Stimulated activated naive CD4-positive, alpha-beta T cell (primary cell): ENCODE measurements around the gene MN1.

ENCODE experiments used
- DNase-seq, 6 experiments: peaks; one replicate each; lab custom pipeline; 2025; lab: John Stamatoyannopoulos, UW

Gene MN1

GRCh38 chr22:27799015-27799826 lies 2.3 kb downstream of the MN1 start:
- no peak for DNase-seq

- no peak for DNase-seq
These were observed 3.0 kb downstream of the MN1 start for GRCh38 chr22:27798511-27799014.

- no peak for DNase-seq
These were observed 3.8 kb downstream of the MN1 start for GRCh38 chr22:27797520-27798391.

- DNase-seq = no peak
These were observed 4.6 kb downstream of the MN1 start for GRCh38 chr22:27796829-27797519.

GRCh38 chr22:27795696-27796517 lies 5.6 kb downstream of the MN1 start:
- no peak for DNase-seq

GRCh38 chr22:27795053-27795452 lies 6.5 kb downstream of the MN1 start:
- DNase-seq = no peak

- no peak for DNase-seq
These were observed 7.3 kb downstream of the MN1 start for GRCh38 chr22:27794226-27794625.

- no peak for DNase-seq
These were observed 8.0 kb downstream of the MN1 start for GRCh38 chr22:27793576-27793975.

GRCh38 chr22:27792452-27793161 lies 8.9 kb downstream of the MN1 start:
- DNase-seq = no peak

GRCh38 chr22:27791859-27792241 lies 9.7 kb downstream of the MN1 start:
- DNase-seq = no peak

GRCh38 chr22:27791159-27791858 lies 10.2 kb downstream of the MN1 start:
- no peak for DNase-seq

- no peak for DNase-seq
These were observed 11.0 kb downstream of the MN1 start for GRCh38 chr22:27790376-27791158.

GRCh38 chr22:27788500-27789288 lies 12.9 kb downstream of the MN1 start:
- no peak for DNase-seq

- DNase-seq = no peak
These were observed 14.6 kb downstream of the MN1 start for GRCh38 chr22:27786965-27787364.

- DNase-seq = no peak
These were observed 15.1 kb downstream of the MN1 start for GRCh38 chr22:27786291-27786932.

- no peak for DNase-seq
These were observed 15.7 kb downstream of the MN1 start for GRCh38 chr22:27785831-27786230.

GRCh38 chr22:27784120-27784475 lies 17.5 kb downstream of the MN1 start:
- no peak for DNase-seq
